COLO668 (cell line): ENCODE measurements around the gene LHPP.
A peak's percentile ranks its signal among the peaks of the same experiment; 100 is the strongest.
"Not testable (repeated sequence)": the region's sequence is repeated elsewhere in the genome, so short reads cannot be mapped to it uniquely, and the experiment has no call there.

ENCODE experiments used
- DNase-seq: peaks from one replicate; lab custom pipeline; 2025; ENCODE audit not compliant: unreplicated experiment; lab: John Stamatoyannopoulos, UW

The LHPP gene

GRCh38 chr10:124535731-124536495, 74.3 kb downstream of the LHPP start:
- DNase-seq = no peak

GRCh38 chr10:124536496-124537050, 75.0 kb downstream of the LHPP start:
- DNase-seq = no peak

GRCh38 chr10:124537166-124537725, 75.6 kb downstream of the LHPP start:
- no peak for DNase-seq

- no peak for DNase-seq
Observed at GRCh38 chr10:124537891-124538290, 76.3 kb downstream of the LHPP start.

- no peak for DNase-seq
Observed at GRCh38 chr10:124538706-124539105, 77.1 kb downstream of the LHPP start.

GRCh38 chr10:124539935-124540641, 78.5 kb downstream of the LHPP start:
- peak; percentile 26 for DNase-seq

- DNase-seq = no peak
Observed at GRCh38 chr10:124541076-124541903, 79.7 kb downstream of the LHPP start.

- DNase-seq = no peak
Observed at GRCh38 chr10:124542336-124542735, 80.7 kb downstream of the LHPP start.

GRCh38 chr10:124543146-124543545, 81.5 kb downstream of the LHPP start:
- DNase-seq = no peak

GRCh38 chr10:124543971-124544370, 82.3 kb downstream of the LHPP start:
- no peak for DNase-seq

- no peak for DNase-seq
Observed at GRCh38 chr10:124544711-124545110, 83.1 kb downstream of the LHPP start.

- peak; percentile 6 for DNase-seq
Observed at GRCh38 chr10:124545351-124546054, 83.9 kb downstream of the LHPP start.

- no peak for DNase-seq
Observed at GRCh38 chr10:124546055-124546369, 84.4 kb downstream of the LHPP start.

- DNase-seq = no peak
Observed at GRCh38 chr10:124546957-124547646, 85.5 kb downstream of the LHPP start.

- DNase-seq = no peak
Observed at GRCh38 chr10:124547647-124548168, 86.1 kb downstream of the LHPP start.

- not testable (repeated sequence) for DNase-seq
Observed at GRCh38 chr10:124549171-124549570, 87.5 kb downstream of the LHPP start.

- DNase-seq = no peak
Observed at GRCh38 chr10:124550293-124551034, 88.8 kb downstream of the LHPP start.

GRCh38 chr10:124551097-124551496, 89.5 kb downstream of the LHPP start:
- no peak for DNase-seq

- DNase-seq = no peak
Observed at GRCh38 chr10:124551755-124552154, 90.1 kb downstream of the LHPP start.
